Osteocyte (in vitro differentiated cells): ENCODE results near the gene MYH7. TPM values are rescaled to one million over a fixed set of nuclear protein-coding genes. Genes with fewer than 3 reads are reported as not detected.
"Not testable (repeated sequence)": the region's sequence is repeated elsewhere in the genome, so short reads cannot be mapped to it uniquely, and the experiment has no call there.

Experiments used
- DNase-seq: peaks from one replicate; pipeline ENCODE4 v3.0.0; 2021; ENCODE audit warnings: mixed read lengths; ENCODE audit not compliant: unreplicated experiment; ENCODE audit errors: extremely low spot score
- H3K27ac Mint-ChIP-seq: one replicate; pipeline ENCODE4 v1.8.0; 2021; ENCODE audit warnings: mild to moderate bottlenecking, mixed read lengths; ENCODE audit not compliant: unreplicated experiment
- H3K27me3 Mint-ChIP-seq: one replicate; pipeline ENCODE4 v1.8.0; 2021; ENCODE audit warnings: mixed read lengths; ENCODE audit not compliant: unreplicated experiment
- H3K36me3 Mint-ChIP-seq: one replicate; pipeline ENCODE4 v1.8.0; 2021; ENCODE audit warnings: mixed read lengths; ENCODE audit not compliant: unreplicated experiment
- H3K4me1 Mint-ChIP-seq: one replicate; pipeline ENCODE4 v1.8.0; 2021; ENCODE audit warnings: mixed read lengths; ENCODE audit not compliant: unreplicated experiment
- H3K4me3 Mint-ChIP-seq: one replicate; pipeline ENCODE4 v1.8.0; 2021; ENCODE audit warnings: mild to moderate bottlenecking, moderate library complexity, mixed read lengths; ENCODE audit not compliant: unreplicated experiment
- H3K9me3 Mint-ChIP-seq: one replicate; pipeline ENCODE4 v1.8.0; 2021; ENCODE audit warnings: mixed read lengths; ENCODE audit not compliant: unreplicated experiment
- total RNA-seq: library from RNA; stranded (reverse); gene quantifications from 2 replicates; pipeline ENCODE4 v1.2.1, GENCODE V29; 2021
- TF ChIP-seq, protein P1 (sequence below): fragments of 200-600 bp; sonication (generic); IDR thresholded peaks from 2 replicates; pipeline ENCODE4 v1.5.0; 2021; ENCODE audit warnings: antibody characterized with exemption, mild to moderate bottlenecking, moderate library complexity

MYH7 gene
- total RNA-seq, 1 donor from 2014 or later: not detected

DNA sequence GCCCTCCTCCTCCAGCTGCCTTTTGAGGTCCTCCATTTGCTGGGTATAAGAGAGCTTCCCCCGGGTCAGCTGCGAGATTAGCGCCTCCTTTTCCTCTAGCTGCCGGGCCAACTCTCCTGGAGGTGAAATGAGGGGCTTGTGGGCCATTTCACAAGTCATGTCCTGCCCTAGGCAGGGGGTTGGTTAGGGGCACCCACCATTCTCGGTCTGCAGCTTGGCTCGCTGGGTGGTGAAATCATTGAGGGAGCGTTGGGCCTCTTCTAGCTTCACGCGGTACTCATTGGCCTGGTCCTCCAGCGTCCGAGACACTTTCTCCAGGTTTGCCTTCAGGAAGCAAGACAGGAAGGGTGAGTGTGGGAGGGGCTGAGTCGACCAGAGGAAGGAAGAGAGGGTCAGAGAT lies 46.1 kb downstream of the MYH7 start:
- Mint-ChIP-seq H3K27ac (no peak overlapping the region), H3K36me3 (no peaks in the 10 kb centered on the region), H3K27me3 (peaks cover 32% of the 10 kb centered on the region), H3K9me3 (no peaks in the 10 kb centered on the region), H3K4me1 (no peaks in the 10 kb centered on the region), H3K4me3 (no peak overlapping the region)
- TF ChIP-seq, protein P1, sequence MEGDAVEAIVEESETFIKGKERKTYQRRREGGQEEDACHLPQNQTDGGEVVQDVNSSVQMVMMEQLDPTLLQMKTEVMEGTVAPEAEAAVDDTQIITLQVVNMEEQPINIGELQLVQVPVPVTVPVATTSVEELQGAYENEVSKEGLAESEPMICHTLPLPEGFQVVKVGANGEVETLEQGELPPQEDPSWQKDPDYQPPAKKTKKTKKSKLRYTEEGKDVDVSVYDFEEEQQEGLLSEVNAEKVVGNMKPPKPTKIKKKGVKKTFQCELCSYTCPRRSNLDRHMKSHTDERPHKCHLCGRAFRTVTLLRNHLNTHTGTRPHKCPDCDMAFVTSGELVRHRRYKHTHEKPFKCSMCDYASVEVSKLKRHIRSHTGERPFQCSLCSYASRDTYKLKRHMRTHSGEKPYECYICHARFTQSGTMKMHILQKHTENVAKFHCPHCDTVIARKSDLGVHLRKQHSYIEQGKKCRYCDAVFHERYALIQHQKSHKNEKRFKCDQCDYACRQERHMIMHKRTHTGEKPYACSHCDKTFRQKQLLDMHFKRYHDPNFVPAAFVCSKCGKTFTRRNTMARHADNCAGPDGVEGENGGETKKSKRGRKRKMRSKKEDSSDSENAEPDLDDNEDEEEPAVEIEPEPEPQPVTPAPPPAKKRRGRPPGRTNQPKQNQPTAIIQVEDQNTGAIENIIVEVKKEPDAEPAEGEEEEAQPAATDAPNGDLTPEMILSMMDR: no peak
- no peak for DNase-seq

DNA sequence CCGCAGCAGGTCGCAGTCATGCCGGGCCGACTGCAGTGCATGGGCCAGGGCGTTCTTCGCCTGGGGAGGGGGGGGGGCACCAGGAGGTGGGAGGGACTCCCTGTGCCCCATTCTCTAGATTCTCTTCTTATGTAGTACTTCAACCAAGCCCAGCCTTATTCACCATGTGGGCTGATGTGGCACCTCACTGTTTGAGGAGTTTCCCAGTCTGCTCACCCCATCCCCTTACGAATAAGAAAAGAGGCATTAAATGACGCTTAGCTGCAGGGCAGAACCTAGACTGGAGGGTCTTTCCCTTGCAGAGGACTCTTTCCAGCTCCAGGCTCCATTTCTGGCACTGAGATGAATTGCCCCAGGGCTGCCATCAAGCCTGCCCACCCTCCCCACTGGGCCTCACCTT lies 46.5 kb downstream of the MYH7 start:
- no peak for DNase-seq
- TF ChIP-seq, protein P1: no peak
- peaks cover 36% of the 10 kb centered on the region for H3K27me3 Mint-ChIP-seq
- H3K9me3 Mint-ChIP-seq: no peaks in the 10 kb centered on the region
- no peaks in the 10 kb centered on the region for H3K4me1 Mint-ChIP-seq
- H3K4me3 Mint-ChIP-seq: no peak overlapping the region
- H3K36me3 Mint-ChIP-seq: no peaks in the 10 kb centered on the region
- no peak overlapping the region for H3K27ac Mint-ChIP-seq

DNA sequence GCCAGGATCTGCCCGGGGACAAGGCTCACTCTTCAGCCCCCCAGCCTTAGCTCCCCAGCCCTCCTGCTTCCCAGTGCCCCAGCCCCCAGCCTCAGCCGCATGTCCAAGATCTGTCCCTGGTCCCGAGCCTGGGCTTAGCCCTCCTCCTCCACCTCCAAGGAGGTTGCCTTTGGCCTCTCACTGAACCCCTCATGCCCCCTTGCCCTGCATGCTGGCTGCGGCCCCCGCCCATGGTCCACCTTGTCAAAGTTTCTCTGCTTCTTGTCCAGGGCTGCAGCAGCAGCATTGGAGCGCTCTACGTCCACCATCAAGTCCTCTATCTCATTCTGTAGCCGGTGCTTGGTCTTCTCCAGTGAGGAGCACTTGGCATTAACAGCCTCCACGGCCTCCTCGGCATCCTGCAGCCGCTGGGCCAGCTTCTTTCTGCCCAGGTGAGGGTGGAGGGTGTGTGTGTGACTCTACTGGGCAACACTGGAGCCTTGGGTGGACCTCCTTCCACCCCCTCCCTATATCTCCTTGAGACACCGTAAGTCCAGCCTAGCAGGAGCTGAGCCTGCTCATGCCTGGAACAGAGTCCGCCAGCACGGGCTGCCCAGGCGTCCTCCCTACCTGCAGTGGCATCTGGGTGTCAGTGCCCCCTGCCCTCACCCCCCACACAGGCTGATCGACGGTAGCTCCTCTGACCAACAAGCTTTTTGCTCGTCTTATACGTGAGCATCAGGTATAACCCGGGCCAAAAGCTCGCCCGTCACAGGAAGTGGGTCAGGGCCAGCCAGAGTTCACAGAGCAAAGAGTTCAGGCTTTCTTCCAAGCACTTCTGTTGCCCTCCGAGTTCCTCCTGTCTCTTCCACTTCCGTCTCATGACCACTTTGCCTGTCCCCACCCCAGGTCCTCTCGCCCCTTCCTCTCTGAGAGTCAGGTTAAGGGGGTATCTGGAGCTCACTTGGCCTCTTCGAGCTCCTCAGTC lies 47.3 kb downstream of the MYH7 start:
- no peak overlapping the region for H3K4me3 Mint-ChIP-seq
- no peaks in the 10 kb centered on the region for H3K4me1 Mint-ChIP-seq
- TF ChIP-seq, protein P1: no peak
- H3K9me3 Mint-ChIP-seq: no peaks in the 10 kb centered on the region
- no peak for DNase-seq
- no peak overlapping the region for H3K27ac Mint-ChIP-seq
- H3K27me3 Mint-ChIP-seq: peaks cover 35% of the 10 kb centered on the region
- no peaks in the 10 kb centered on the region for H3K36me3 Mint-ChIP-seq

DNA sequence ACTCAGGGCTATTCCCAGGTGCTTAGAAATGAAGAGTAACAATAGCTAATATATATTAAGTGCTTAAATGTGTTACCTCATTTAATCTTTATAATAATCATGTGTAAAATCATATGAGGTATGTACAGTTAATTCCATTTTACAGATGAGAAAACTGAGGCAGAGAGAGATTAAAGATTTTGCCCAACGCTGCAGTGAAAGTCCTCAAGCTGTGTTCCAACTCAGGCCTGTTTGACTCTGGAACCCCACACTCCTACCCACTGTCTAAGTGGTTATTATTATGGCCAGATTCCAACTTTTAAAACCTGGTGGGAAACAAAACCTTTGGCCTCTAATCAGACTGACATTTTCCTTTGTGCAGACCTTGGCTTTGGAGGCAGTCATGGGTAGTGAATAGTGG lies 48.5 kb downstream of the MYH7 start:
- Mint-ChIP-seq H3K27me3 (peaks cover 30% of the 10 kb centered on the region), H3K4me1 (no peaks in the 10 kb centered on the region), H3K27ac (no peak overlapping the region), H3K9me3 (no peaks in the 10 kb centered on the region), H3K4me3 (no peak overlapping the region), H3K36me3 (no peaks in the 10 kb centered on the region)
- DNase-seq: no peak
- TF ChIP-seq, protein P1: no peak

DNA sequence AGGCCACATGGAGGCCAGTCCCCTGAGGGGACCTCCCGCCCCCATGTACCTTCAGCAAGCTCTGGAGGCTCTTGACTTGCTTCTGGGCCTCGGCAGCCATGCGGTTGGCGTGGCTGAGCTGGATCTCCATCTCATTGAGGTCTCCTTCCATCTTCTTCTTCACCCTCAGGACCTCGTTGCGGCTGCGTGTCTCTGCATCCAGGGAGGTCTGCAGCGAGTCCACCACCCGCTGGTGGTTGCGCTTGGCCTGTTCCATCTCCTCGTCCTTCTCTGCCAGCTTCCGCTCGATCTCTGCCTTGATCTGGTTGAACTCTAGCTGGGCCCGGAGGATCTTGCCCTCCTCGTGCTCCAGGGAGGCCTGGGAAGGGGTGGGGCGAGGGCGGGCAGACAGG lies 49.2 kb downstream of the MYH7 start:
- not testable (repeated sequence) for H3K4me1 Mint-ChIP-seq, H3K36me3 Mint-ChIP-seq, DNase-seq, H3K9me3 Mint-ChIP-seq, H3K27ac Mint-ChIP-seq, H3K4me3 Mint-ChIP-seq
- peaks cover 32% of the 10 kb centered on the region for H3K27me3 Mint-ChIP-seq
